ENCODE data around the gene CYSRT1.

DNA sequence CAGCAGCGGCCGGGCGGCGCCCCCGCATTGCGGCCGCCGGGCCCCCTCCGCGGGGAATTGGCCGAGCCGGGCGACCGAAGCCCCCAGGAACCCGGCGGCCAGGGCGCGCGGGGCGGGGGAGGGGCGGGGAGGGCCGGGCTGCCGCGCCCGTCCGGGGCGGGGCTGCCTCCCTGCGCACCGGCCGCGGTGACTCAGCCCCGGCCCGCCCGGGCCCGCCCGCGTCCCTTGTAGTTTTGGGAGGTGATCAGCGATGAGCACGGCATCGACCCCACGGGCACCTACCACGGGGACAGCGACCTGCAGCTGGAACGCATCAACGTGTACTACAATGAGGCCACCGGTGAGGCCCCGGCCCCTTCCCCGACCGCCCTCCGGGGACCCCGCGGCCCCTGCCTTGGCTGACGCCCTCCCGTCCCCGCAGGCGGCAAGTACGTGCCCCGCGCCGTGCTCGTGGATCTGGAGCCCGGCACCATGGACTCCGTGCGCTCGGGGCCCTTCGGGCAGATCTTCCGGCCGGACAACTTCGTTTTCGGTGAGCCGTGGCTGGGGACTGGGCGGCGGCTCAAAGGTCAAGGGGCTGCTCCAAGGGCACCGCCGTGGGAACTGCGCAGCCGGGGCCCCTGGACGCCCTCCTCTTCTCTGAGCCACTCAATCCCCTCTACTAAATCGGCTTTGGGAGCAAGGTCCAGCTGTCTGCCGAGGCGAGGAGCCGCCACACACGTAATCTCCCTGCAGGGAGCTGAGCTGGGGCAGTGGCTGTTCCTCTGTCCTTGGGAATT lies 16.7 kb downstream of the CYSRT1 start:
- TF ChIP-seq, protein P1, sequence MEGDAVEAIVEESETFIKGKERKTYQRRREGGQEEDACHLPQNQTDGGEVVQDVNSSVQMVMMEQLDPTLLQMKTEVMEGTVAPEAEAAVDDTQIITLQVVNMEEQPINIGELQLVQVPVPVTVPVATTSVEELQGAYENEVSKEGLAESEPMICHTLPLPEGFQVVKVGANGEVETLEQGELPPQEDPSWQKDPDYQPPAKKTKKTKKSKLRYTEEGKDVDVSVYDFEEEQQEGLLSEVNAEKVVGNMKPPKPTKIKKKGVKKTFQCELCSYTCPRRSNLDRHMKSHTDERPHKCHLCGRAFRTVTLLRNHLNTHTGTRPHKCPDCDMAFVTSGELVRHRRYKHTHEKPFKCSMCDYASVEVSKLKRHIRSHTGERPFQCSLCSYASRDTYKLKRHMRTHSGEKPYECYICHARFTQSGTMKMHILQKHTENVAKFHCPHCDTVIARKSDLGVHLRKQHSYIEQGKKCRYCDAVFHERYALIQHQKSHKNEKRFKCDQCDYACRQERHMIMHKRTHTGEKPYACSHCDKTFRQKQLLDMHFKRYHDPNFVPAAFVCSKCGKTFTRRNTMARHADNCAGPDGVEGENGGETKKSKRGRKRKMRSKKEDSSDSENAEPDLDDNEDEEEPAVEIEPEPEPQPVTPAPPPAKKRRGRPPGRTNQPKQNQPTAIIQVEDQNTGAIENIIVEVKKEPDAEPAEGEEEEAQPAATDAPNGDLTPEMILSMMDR (optimal IDR thresholded peaks at IDR 0.05 in 1 of 3, IDR thresholded peaks at IDR 0.05 in 1 of 3, conservative IDR thresholded peaks at IDR 0.05 in 1 of 3; ENCODE audit: extremely low read depth in 1 of 3, insufficient read depth in 2 of 3, low read length in 3 of 3) = no peak
- no peak for TF ChIP-seq EZH2 (IDR thresholded peaks at IDR 0.05; ENCODE audit: low read length)
